Hepatocyte (in vitro differentiated cells): Measurements from ENCODE around the gene ZP4. TPM values are rescaled to one million over a fixed set of nuclear protein-coding genes. Genes with fewer than 3 reads are reported as not detected.

ENCODE experiments used
- DNase-seq: peaks from one replicate; pipeline ENCODE4 v3.0.0-alpha.2; 2016; ENCODE audit warnings: low spot score
- H2AFZ ChIP-seq: fragments of 200-600 bp; sonication (generic); 2 replicates; pipeline ENCODE4 v1.6.0; 2016; ENCODE audit warnings: antibody characterized with exemption, mild to moderate bottlenecking
- H3K27ac ChIP-seq: fragments of 200-600 bp; sonication (generic); 2 replicates; pipeline ENCODE4 v1.5.1; 2016; ENCODE audit warnings: mild to moderate bottlenecking
- H3K27me3 ChIP-seq: fragments of 200-600 bp; sonication (generic); 2 replicates; pipeline ENCODE4 v1.6.1; 2016
- H3K36me3 ChIP-seq: fragments of 200-600 bp; sonication (generic); replicated peaks from 2 replicates; pipeline ENCODE4 v1.5.1; 2016; ENCODE audit warnings: low read depth; ENCODE audit not compliant: insufficient read depth
- H3K4me1 ChIP-seq: fragments of 200-600 bp; sonication (generic); 2 replicates; pipeline ENCODE4 v1.5.1; 2016; ENCODE audit warnings: mild to moderate bottlenecking, moderate library complexity; ENCODE audit not compliant: insufficient read depth
- H3K4me2 ChIP-seq: fragments of 200-600 bp; sonication (generic); 2 replicates; pipeline ENCODE4 v1.6.0; 2016
- H3K4me3 ChIP-seq: fragments of 200-600 bp; sonication (generic); 2 replicates; pipeline ENCODE4 v1.5.1; 2016; ENCODE audit warnings: mild to moderate bottlenecking
- H3K79me2 ChIP-seq: fragments of 200-600 bp; sonication (generic); 2 replicates; pipeline ENCODE4 v1.6.0; 2017; ENCODE audit warnings: mild to moderate bottlenecking
- H3K9me2 ChIP-seq: fragments of 200-600 bp; sonication (generic); replicated peaks from 2 replicates; pipeline ENCODE4 v1.6.0; 2017; ENCODE audit warnings: mild to moderate bottlenecking; ENCODE audit not compliant: insufficient read depth
- H3K9me3 ChIP-seq: fragments of 200-600 bp; sonication (generic); 2 replicates; pipeline ENCODE4 v1.5.1; 2016; ENCODE audit warnings: low read depth, mild to moderate bottlenecking
- H4K20me1 ChIP-seq: fragments of 200-600 bp; sonication (generic); 2 replicates; pipeline ENCODE4 v1.6.0; 2016; ENCODE audit warnings: mild to moderate bottlenecking; ENCODE audit not compliant: insufficient read depth, poor library complexity, severe bottlenecking
- EZH2 ChIP-seq: fragments of 200-600 bp; sonication (generic); IDR thresholded peaks from 2 replicates; pipeline ENCODE4 v1.6.1; 2016; ENCODE audit warnings: antibody characterized with exemption, mild to moderate bottlenecking, borderline replicate concordance
- EZH2phosphoT487 ChIP-seq: fragments of 200-600 bp; sonication (generic); IDR thresholded peaks from one replicate; pipeline ENCODE4 v1.6.1; 2018; ENCODE audit warnings: antibody characterized with exemption, mild to moderate bottlenecking, low read depth, moderate library complexity; ENCODE audit not compliant: unreplicated experiment, severe bottlenecking
- WGBS: methylation state at CpG from one replicate; pipeline ENCODE4 v1.1.6; 2016; ENCODE audit warnings: low lambda C conversion rate; ENCODE audit errors: missing lambda C conversion rate; 5-methylcytosine and 5-hydroxymethylcytosine counted together
- polyA plus RNA-seq: library from polyadenylated mRNA; unstranded; fragments of >200 nt; fragmentation: Nextera tagmentation; extraction: Ambion mirVana; gene quantifications from 2 replicates; pipeline ENCODE4 v1.2.1, GENCODE V29; 2016
- total RNA-seq: library from RNA; depleted of rRNA; stranded (reverse); fragments of >200 nt; gene quantifications from 2 replicates; pipeline ENCODE4 v1.2.3, GENCODE V29; 2014
- TF ChIP-seq, protein P1 (sequence below): fragments of 200-600 bp; sonication (generic); IDR thresholded peaks from 2 replicates; pipeline ENCODE4 v1.5.1; 2016; ENCODE audit warnings: antibody characterized with exemption, mild to moderate bottlenecking; ENCODE audit not compliant: poor library complexity

The ZP4 gene
- total and polyA plus RNA-seq, 2 experiments from 2014 or later: 0.13 to 0.17 TPM

GRCh38 chr1:237834461-237834860 is 56.3 kb downstream of the ZP4 start:
- Histone ChIP-seq H3K4me3 (no peak overlapping the region), H3K4me1 (no peaks in the 10 kb centered on the region), H4K20me1 (no peaks in the 10 kb centered on the region), H3K9me3 (no peaks in the 10 kb centered on the region), H2AFZ (no peak overlapping the region), H3K4me2 (no peak overlapping the region), H3K36me3 (no peaks in the 10 kb centered on the region), H3K27ac (no peak overlapping the region), H3K9me2 (no peaks in the 10 kb centered on the region), H3K79me2 (no peaks in the 10 kb centered on the region), H3K27me3 (no peaks in the 10 kb centered on the region)
- DNase-seq: no peak
- 81% methylated on average over 3 of the region's 3 CpGs for WGBS
- TF ChIP-seq EZH2phosphoT487: no peak
- no peak for TF ChIP-seq EZH2
- TF ChIP-seq, protein P1, sequence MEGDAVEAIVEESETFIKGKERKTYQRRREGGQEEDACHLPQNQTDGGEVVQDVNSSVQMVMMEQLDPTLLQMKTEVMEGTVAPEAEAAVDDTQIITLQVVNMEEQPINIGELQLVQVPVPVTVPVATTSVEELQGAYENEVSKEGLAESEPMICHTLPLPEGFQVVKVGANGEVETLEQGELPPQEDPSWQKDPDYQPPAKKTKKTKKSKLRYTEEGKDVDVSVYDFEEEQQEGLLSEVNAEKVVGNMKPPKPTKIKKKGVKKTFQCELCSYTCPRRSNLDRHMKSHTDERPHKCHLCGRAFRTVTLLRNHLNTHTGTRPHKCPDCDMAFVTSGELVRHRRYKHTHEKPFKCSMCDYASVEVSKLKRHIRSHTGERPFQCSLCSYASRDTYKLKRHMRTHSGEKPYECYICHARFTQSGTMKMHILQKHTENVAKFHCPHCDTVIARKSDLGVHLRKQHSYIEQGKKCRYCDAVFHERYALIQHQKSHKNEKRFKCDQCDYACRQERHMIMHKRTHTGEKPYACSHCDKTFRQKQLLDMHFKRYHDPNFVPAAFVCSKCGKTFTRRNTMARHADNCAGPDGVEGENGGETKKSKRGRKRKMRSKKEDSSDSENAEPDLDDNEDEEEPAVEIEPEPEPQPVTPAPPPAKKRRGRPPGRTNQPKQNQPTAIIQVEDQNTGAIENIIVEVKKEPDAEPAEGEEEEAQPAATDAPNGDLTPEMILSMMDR: no peak

DNA sequence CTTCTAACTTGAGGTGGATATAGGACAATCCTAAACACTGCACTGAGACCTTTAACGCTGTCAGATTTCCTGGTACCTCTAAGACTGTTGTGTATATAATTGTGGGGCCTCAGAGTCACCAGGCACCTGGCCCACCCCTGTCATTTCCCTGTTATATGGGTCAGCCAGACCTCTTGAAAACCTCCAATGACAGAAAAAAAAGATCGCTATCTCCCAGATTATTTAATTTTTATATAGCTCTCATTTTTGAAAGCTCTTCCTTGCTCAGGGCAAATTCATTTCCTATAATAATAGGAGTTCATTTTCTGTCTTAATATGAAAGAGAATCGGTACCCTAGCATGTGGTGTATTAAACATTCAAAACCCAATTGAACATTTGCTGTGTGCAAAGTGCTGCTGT is 56.7 kb downstream of the ZP4 start:
- no peaks in the 10 kb centered on the region for H3K36me3 ChIP-seq
- no peaks in the 10 kb centered on the region for H3K27me3 ChIP-seq
- H2AFZ ChIP-seq: no peak overlapping the region
- no peaks in the 10 kb centered on the region for H3K79me2 ChIP-seq
- H3K4me3 ChIP-seq: no peak overlapping the region
- H3K9me2 ChIP-seq: no peaks in the 10 kb centered on the region
- WGBS: 90% methylated on average over 3 of the region's 3 CpGs
- H3K4me1 ChIP-seq: no peaks in the 10 kb centered on the region
- H3K27ac ChIP-seq: no peak overlapping the region
- H3K4me2 ChIP-seq: no peak overlapping the region
- TF ChIP-seq EZH2phosphoT487 (no peak), EZH2 (no peak)
- TF ChIP-seq, protein P1: no peak
- H3K9me3 ChIP-seq: no peaks in the 10 kb centered on the region
- H4K20me1 ChIP-seq: no peaks in the 10 kb centered on the region
- DNase-seq: no peak

DNA sequence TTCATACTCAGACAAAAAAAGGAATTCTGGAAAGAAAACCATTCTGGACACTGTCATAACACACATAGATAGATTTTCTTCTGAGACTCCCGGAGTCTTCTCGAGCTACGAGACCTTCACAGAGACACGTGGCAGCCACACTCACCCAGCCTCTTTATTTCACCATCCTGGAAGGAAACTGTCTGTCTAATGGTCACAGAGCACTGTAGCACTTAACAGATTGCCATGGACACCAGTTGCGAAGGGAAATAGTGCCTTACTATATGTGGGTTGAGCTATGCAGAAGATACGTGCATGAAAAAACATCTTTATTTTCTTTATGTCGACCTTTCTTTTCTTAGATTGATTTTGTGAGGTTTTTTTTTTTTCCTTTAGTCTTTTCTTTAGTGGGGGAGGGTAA is 57.9 kb downstream of the ZP4 start:
- WGBS: 69% methylated on average over 7 of the region's 7 CpGs
- Histone ChIP-seq H2AFZ (no peak overlapping the region), H3K9me2 (no peaks in the 10 kb centered on the region), H3K4me1 (no peaks in the 10 kb centered on the region), H3K9me3 (no peaks in the 10 kb centered on the region), H4K20me1 (no peaks in the 10 kb centered on the region), H3K4me3 (no peak overlapping the region), H3K79me2 (no peaks in the 10 kb centered on the region), H3K27me3 (no peaks in the 10 kb centered on the region), H3K36me3 (no peaks in the 10 kb centered on the region), H3K4me2 (no peak overlapping the region), H3K27ac (no peak overlapping the region)
- DNase-seq: no peak
- TF ChIP-seq, protein P1: no peak
- TF ChIP-seq EZH2: no peak
- no peak for TF ChIP-seq EZH2phosphoT487
